Smooth muscle cell (in vitro differentiated cells): Measurements from ENCODE around the gene CCNDBP1. TPM values are rescaled to one million over a fixed set of nuclear protein-coding genes. Genes with fewer than 3 reads are reported as not detected.

Experiments used
- DNase-seq: peaks from one replicate; lab custom pipeline; 2025; ENCODE audit not compliant: unreplicated experiment; lab: John Stamatoyannopoulos, UW
- H2AFZ ChIP-seq: fragments of 200-600 bp; sonication (generic); 2 replicates; pipeline ENCODE4 v1.6.0; 2016; ENCODE audit warnings: antibody characterized with exemption, low read depth, mild to moderate bottlenecking
- H3F3A ChIP-seq: fragments of 200-600 bp; sonication (generic); 2 replicates; pipeline ENCODE4 v1.6.0; 2017; ENCODE audit warnings: antibody characterized with exemption, low read depth
- H3K27ac ChIP-seq: fragments of 200-600 bp; sonication (generic); 2 replicates; pipeline ENCODE4 v1.5.1; 2016; ENCODE audit warnings: low read depth, mild to moderate bottlenecking
- H3K27me3 ChIP-seq: fragments of 200-600 bp; sonication (generic); 2 replicates; pipeline ENCODE4 v1.6.1; 2016; ENCODE audit warnings: low read depth, mild to moderate bottlenecking
- H3K36me3 ChIP-seq: fragments of 200-600 bp; sonication (generic); 2 replicates; pipeline ENCODE4 v1.5.1; 2016; ENCODE audit warnings: low read depth
- H3K4me1 ChIP-seq: fragments of 200-600 bp; sonication (generic); 2 replicates; pipeline ENCODE4 v1.5.1; 2016; ENCODE audit warnings: low read depth
- H3K4me2 ChIP-seq: fragments of 200-600 bp; sonication (generic); 2 replicates; pipeline ENCODE4 v1.6.0; 2016; ENCODE audit warnings: mild to moderate bottlenecking
- H3K4me3 ChIP-seq: fragments of 200-600 bp; sonication (generic); 2 replicates; pipeline ENCODE4 v1.5.1; 2016; ENCODE audit warnings: mild to moderate bottlenecking
- H3K79me2 ChIP-seq: fragments of 200-600 bp; sonication (generic); 2 replicates; pipeline ENCODE4 v1.6.0; 2016; ENCODE audit warnings: low read depth, mild to moderate bottlenecking
- H3K9ac ChIP-seq: fragments of 200-600 bp; sonication (generic); 2 replicates; pipeline ENCODE4 v1.6.0; 2016; ENCODE audit warnings: low read depth
- H3K9me3 ChIP-seq: fragments of 200-600 bp; sonication (generic); replicated peaks from 2 replicates; pipeline ENCODE4 v1.5.1; 2016; ENCODE audit warnings: low read depth
- H4K20me1 ChIP-seq: fragments of 200-600 bp; sonication (generic); 2 replicates; pipeline ENCODE4 v1.6.0; 2016; ENCODE audit warnings: low read depth
- CTCF ChIP-seq: fragments of 200-600 bp; sonication (generic); IDR thresholded peaks from 2 replicates; pipeline ENCODE4 v1.5.1; 2017; ENCODE audit warnings: borderline replicate concordance, mild to moderate bottlenecking, antibody characterized with exemption; ENCODE audit not compliant: insufficient read depth, poor library complexity, severe bottlenecking
- WGBS: methylation state at CpG from one replicate; pipeline ENCODE4 v1.1.7; 2016; ENCODE audit warnings: low lambda C conversion rate; 5-methylcytosine and 5-hydroxymethylcytosine counted together
- polyA plus RNA-seq: library from polyadenylated mRNA; unstranded; fragments of >200 nt; fragmentation: Nextera tagmentation; extraction: Ambion mirVana; gene quantifications from 2 replicates; pipeline ENCODE4 v1.2.1, GENCODE V29; 2016
- total RNA-seq: library from RNA; depleted of rRNA; stranded (reverse); fragments of >200 nt; gene quantifications from 2 replicates; pipeline ENCODE4 v1.2.3, GENCODE V29; 2014

The CCNDBP1 gene
- total and polyA plus RNA-seq, 2 experiments from 2014 or later, result 22.1 to 30.5 TPM

DNA sequence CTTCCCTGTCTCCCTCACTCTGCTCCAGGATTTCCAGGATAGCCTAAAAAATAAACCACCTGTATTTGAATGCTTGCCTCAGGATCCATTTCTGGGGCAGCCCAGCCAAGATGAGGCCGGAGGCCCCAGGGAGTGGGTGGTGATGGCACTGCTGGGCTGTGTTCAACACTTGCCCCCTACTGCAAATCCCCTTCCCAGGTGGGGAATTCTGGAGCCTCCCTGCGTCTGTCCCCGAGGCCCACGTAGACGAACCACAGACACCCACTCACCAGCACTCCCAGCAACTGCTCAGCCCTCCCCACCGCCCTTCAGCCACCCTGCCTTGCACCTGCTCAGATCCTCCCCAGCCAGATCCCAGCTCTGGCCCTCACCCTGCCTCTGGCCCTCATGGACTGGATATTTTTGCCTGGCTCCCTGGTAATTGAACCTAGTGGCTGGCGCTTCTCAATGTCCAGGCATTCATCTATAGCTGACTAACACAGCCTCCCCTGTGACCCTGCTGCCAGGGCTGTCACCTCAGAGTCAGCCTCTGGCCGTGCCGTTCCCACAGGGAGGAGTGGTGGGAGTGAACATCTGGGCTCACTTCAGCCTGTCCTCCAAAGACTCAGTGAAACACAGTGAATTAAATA, 52.8 kb downstream of the CCNDBP1 start:
- no peak for TF ChIP-seq CTCF
- no peak overlapping the region for H3K4me2 ChIP-seq
- no peaks in the 10 kb centered on the region for H3K79me2 ChIP-seq
- no peaks in the 10 kb centered on the region for H3K36me3 ChIP-seq
- H3K9me3 ChIP-seq, result no peaks in the 10 kb centered on the region
- H3K9ac ChIP-seq, result no peak overlapping the region
- no peak overlapping the region for H3K4me3 ChIP-seq
- DNase-seq, result no peak
- H4K20me1 ChIP-seq, result no peaks in the 10 kb centered on the region
- H3K27ac ChIP-seq, result no peak overlapping the region
- no peak overlapping the region for H2AFZ ChIP-seq
- WGBS, result 82% methylated on average over 9 of the region's 9 CpGs
- H3K27me3 ChIP-seq, result peaks cover 5% of the 10 kb centered on the region
- no peaks in the 10 kb centered on the region for H3F3A ChIP-seq
- no peaks in the 10 kb centered on the region for H3K4me1 ChIP-seq

- Histone ChIP-seq H3K9me3 (no peaks in the 10 kb centered on the region), H4K20me1 (no peaks in the 10 kb centered on the region), H3K9ac (no peak overlapping the region), H3K27ac (no peak overlapping the region), H2AFZ (no peak overlapping the region), H3K4me1 (no peaks in the 10 kb centered on the region), H3K36me3 (no peaks in the 10 kb centered on the region), H3K4me2 (no peak overlapping the region), H3K27me3 (peaks cover 3% of the 10 kb centered on the region), H3K4me3 (no peak overlapping the region), H3F3A (no peaks in the 10 kb centered on the region), H3K79me2 (no peaks in the 10 kb centered on the region)
- 73% methylated on average over 10 of the region's 10 CpGs for WGBS
- no peak for DNase-seq
- TF ChIP-seq CTCF, result no peak
Measured at GRCh38 chr15:43238671-43239131, 53.5 kb downstream of the CCNDBP1 start.

GRCh38 chr15:43239732-43240491, 54.7 kb downstream of the CCNDBP1 start:
- no peaks in the 10 kb centered on the region for H3K79me2 ChIP-seq
- H4K20me1 ChIP-seq, result no peaks in the 10 kb centered on the region
- H3K36me3 ChIP-seq, result no peaks in the 10 kb centered on the region
- no peak overlapping the region for H3K4me2 ChIP-seq
- no peak overlapping the region for H3K4me3 ChIP-seq
- H3K9me3 ChIP-seq, result no peaks in the 10 kb centered on the region
- H2AFZ ChIP-seq, result no peak overlapping the region
- peak overlapping the region; percentile 19 for H3K27ac ChIP-seq
- DNase-seq, result no peak
- H3K4me1 ChIP-seq, result no peaks in the 10 kb centered on the region
- no peak overlapping the region for H3K9ac ChIP-seq
- H3F3A ChIP-seq, result no peaks in the 10 kb centered on the region
- no peaks in the 10 kb centered on the region for H3K27me3 ChIP-seq
- no peak for TF ChIP-seq CTCF
- 75% methylated on average over 7 of the region's 7 CpGs for WGBS
